Measurements from ENCODE around the gene DDOST.
"Not testable (repeated sequence)": the region's sequence is repeated elsewhere in the genome, so short reads cannot be mapped to it uniquely, and the experiment has no call there.

The DDOST gene

DNA sequence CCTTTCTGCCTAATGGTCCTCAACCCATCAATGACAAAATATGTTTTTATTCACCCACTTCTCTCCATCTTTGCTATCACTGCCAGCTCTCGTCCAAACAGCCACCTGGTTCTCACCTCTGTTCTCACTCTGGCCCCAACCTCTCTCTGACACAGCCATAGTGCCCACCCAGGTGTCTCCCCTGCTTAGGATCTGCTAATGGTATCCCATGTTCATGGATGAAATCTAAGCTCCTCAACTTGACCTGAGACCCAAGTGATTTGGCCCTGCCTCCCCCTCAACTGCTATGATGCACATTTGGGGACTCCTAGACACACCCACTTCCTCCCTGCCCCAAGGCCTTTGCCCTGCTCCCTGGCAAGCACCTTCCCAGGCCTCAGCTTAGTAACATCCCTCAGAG is 30.7 kb upstream of the DDOST start:
- no peak for DNase-seq (ENCODE audit: low read depth)

DNA sequence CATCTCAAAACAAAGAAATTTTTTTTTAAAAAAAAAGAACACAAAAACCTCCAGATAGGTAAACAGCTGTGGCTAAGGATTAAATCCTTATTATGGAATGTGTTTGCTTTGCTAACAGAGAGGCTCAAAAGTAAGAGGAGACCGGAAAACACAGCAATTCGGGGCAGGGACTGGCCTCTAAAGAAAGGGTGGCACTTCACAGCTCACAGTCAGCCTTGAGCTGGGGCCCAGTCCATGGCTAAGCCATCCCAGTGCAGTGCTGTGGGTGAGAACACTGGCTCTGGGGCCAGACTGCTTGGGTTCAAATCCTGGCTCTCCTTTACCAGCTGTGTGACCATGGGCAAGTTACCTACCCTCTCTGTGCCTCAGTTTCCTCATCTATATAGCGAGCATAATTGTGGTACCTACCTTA is 28.5 kb upstream of the DDOST start:
- no peak for DNase-seq (ENCODE audit: low read depth)

DNA sequence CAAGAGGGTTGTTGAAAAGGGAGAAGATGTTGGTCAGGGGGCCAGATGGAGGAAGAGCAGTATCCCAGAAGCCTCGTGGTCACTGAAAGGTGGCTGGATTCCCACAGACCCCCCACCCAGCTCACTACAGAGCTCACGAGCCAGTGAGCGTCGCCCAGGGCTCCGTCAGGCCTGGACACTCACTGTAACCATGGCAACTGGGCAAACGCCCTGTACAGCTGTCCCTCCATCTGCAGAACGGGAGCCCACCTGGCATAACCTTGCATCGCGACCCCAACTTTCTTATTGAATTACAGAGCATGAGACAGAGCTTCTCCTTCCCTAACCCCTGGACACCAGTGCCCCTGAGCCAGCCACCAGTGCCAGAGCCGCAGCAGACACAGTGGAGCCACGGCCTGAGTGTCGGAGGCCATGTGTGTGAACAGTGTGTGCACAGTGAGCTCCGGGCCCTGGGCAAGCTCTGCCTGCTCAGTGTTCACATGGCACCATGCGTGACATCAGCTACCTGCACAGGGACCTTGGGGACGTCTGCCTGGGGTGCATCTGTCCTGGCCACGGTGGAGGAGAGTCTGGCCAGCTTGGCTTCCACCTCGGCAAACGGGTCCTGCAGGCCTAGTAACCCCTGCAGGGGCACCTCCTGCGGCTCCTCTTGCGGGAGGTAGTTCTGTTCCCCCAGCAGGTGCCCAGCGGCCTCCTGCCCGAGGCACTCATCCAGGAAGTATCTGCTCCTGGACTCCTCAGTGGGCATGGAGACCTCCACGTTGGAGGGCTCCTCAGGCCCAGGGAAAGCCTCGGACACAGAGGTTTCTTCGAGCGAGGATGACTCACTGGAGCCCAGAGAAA is 25.9 kb upstream of the DDOST start:
- DNase-seq (ENCODE audit: low read depth), result no peak

DNA sequence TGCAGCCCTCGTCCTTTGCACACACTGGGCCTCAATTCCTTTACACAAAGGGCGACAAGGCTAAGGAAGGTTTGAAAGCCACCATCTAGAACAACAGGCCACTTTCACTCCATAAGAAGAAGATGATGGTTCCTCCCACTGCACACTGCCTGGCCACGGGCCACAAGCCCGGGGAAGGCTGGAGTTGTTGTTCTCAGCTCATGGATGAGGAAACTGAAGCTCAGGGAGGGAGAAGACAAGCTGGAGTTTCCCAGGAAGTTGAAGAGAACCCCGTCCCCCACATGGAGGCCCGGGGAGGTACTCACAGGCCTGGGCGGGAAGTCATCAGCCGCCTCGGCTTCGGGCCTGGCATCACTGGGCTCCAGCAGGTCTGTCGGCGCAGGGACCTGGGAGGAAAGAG is 24.6 kb upstream of the DDOST start:
- DNase-seq (ENCODE audit: low read depth), result no peak

DNA sequence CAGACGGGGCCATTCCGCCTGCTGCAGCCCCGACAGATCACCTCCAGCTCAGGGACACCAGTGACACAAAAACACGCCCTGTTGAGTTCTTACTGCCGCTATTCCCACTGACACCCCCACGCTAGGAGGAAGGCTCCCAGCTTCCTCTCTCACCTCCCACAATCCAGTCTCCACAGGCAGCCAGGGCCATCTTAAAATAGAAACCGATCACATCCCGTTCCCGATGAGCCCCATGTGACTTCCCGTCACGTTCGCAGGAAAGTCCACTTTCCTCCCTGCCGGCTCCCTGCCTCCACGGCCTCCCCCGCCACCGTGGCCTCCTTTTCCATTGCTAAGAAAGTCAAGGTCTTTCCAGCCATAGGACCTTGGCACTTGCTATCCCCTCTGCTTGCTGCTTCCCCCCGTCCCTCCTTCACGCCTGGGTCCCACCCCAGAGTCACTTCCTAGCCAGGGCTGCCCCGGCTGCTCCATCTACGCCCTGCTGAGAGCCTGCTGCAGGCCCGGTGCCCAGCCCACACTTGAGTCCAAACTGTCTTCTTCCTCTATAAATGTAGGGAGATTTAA is 24.0 kb upstream of the DDOST start:
- no peak for DNase-seq (ENCODE audit: low read depth)

DNA sequence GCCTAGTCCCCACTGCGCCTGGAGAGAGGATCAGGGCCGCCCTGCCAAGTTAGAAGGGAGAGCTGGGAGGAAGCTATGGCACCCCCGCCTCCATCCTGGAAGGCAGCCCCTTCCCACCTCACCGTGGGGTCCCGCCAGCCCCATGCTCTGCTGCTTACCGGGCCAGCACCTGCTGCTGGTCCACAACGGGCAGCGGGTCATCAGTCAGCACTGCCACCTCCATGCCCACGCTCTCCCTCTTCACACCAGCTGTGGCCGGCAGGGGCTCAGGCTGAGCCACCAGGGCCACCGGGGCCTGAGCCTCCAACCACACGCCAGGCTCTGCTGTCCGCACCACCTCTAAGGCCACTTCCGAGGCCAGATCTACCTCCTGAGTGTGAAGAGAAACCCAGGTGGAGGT is 23.5 kb upstream of the DDOST start:
- DNase-seq (ENCODE audit: low read depth), result no peak

DNA sequence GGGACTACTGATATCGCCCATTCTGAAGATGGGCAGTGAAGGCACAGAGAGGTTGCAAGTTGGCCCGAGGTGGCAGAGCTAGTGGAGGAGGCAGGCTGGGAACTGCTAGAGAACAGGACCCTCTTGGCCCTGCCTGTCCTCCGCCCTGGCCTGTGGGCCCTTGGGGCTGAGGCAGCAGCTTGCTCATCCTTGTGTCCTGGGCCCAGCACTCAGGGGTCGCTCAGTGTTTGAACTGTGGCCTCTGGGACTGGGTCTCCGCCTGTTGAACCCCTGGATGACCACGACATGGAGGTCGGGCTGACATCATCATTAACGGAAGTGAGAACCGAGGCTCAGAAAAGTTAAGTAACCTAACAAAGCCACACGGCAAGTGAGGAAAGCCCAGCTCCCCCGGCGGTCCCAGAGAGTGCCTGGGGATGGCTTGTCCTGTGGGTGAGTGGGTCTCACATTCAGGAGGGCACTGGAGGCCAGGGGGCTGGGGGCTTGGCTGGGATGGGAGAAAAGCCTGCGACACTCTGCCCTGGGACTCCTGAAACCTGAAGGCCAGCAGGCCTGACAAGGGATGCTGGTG is 23.0 kb upstream of the DDOST start:
- no peak for DNase-seq (ENCODE audit: low read depth)

DNA sequence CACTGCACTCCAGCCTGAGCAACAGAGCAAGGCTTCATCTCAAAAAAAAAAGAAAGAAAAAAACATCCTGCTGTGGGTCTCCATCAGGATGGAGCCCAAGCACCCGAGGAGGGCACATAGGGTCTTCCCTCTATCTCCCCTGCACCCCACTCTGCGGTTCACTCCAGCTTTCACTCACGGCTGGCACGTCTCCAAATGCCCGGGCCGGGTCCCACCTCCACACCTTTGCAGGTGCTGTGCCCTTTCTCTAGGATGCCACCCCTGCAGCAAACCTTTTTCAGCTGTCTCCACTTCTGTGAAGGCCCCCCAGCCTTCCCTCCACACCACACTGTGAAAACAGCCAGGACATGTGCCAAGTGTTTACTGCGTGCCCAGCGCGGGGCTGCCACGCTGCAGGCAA is 22.4 kb upstream of the DDOST start:
- no peak for DNase-seq (ENCODE audit: low read depth)

DNA sequence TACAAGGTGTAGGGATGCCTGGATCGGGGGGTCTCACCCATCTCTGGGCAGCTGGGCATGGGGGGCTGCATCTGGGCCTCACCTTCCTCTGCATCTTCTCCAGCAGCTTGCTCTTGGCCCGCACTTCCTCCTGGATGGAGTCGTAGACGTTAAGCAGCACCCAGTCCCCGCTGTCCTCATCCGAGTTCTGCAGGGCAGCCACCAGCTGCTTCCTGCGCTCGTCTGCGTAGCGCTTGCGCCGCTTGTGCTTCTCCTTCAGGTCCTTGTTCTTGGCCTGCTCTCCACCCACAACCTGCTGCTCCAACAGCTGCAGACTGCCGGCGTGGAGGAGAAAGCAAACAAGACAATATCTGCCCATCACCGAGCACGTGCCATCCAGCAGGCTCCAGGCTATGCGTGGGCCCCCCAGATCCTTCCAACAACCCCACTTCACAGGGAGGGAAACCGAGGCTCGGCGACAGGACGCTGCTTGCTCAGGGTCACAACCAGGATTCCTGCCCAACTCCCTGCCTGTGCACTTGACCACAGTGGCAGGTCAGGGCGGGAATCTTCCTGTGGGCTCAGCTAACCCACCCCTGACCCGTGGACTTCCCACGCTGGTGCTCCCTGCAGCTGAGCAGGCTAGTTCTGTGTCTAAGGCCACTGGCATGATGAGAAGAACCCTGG is 21.5 kb upstream of the DDOST start:
- DNase-seq (ENCODE audit: low read depth), result no peak

DNA sequence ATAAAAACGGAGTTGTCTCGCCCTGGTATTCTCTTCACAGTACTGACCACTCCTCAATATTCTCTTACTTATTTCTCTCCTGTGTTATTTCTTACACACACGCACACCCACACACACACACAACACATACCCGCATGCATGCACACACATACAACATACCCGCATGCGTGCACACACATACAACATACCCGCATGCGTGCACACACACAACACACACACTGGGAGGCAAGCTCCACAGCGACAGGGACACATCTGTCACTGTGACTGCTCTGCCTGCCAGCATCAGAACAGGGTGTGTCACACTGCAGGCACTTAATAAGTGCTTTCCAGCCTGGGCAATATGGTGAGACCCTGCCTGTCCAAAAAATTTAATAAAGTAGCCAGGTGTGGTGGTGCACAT is 20.8 kb upstream of the DDOST start:
- DNase-seq (ENCODE audit: low read depth), result no peak

DNA sequence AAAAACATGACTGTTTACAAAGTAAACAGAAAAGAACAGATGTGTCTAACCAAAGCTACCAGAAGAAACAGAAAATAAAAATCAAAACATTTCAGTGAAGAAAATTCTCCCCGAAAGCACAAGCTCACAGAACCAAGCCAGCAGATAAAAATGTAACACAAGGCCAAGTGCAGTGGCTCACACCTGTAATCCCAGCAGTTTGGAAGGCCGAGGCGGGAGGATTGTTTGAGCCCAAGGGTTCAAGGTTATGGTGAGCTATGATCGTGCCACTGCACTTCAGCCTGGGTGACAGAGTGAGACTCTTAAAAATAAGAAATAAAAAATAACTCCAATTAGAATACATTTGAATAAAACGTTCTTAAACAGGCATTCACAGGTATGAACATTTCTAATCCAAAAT is 19.1 kb upstream of the DDOST start:
- no peak for DNase-seq (ENCODE audit: low read depth)

DNA sequence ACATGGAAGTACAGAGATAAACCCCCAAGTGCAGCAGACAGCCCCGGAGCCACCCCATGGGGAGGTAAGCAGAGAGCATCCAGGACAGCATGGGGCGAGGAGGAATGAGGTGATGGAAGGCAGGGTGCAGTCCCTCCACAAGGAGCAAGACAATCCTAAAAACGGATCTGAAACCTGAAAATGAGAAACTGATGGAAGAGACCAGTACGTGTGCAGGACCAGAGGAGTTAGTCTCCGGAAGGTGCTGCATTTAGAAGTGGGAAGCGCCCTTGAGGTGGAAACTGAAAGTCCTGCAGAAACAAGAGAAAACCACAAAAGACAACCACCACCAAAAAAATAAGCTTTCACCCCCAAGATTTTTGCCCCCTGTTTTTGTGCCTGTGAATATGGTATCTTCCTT is 17.4 kb upstream of the DDOST start:
- no peak for DNase-seq (ENCODE audit: low read depth)

DNA sequence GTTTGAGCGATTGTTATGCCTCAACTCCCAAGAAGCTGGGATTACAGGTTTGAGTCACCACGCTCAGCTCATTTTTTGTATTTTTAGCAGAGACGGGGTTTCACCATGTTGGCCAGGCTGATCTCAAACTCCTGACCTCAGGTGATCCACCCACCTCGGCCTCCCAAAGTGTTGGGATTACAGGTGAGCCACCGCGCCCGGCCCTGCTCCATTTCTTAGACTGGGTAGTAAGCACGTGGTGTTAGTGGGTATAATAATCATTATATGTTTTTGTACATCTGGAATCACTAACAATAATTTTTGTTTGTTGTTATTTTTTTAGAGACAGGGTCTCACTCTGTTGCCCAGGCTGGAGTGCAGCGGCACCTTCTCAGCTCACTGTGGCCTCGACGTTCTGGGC is 12.5 kb upstream of the DDOST start:
- DNase-seq (ENCODE audit: low read depth), result not testable (repeated sequence)

DNA sequence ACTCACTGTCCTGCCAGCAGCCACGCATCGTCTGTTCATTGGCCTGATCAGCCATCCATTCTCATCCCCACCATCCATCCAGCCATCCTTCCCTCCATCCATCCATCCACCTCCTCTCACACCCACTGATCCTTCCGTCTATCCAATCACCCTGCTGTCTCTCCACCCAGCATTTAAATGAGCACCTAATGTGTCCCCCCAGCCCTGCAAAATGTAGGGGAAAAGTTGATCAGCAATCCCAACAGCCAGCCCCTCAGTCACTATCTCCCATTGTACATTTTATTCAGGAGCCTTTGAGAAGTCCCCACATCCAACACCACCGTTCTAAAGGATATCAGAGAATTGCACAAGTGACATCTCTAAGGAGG is 11.1 kb upstream of the DDOST start:
- no peak for DNase-seq (ENCODE audit: low read depth)

DNA sequence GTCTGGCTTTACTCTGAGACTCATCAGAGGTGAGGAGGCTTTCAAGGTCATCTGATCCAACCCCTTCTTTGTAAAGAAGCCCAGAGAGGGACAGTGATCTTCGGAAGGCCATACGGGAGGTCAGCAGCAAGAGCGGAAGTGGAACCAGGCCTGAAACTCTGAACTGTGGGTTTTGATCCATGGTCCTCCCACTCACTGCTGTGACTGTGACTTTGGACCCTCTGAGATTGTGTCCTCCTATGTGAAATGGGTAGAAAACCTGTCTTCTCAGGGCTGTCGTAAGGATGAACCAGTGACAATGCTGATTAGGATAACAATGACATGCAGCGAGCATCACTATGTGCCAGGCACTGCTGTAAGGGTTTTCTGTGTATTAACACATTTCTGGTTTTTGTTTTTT is 9.8 kb upstream of the DDOST start:
- DNase-seq (ENCODE audit: low read depth), result no peak

DNA sequence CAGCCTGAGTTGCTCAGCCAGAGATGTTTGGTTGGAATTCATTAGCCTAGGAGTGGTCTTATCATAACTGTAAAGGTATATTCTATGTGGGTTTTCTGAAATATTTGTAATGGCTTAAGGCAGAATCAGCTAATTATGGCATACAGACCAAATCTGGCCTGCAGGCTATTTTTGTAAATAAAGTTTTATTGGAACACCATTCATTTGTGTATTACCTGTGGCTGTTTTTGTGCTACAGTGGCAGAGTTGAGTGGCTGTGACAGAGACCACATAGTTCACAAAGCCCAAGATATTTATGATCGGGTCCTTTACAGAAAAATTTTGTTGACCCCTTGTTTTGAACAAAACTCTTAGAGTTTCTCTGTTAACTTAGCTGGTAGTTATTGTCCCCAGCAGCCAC is 7.4 kb upstream of the DDOST start:
- no peak for DNase-seq (ENCODE audit: low read depth)

DNA sequence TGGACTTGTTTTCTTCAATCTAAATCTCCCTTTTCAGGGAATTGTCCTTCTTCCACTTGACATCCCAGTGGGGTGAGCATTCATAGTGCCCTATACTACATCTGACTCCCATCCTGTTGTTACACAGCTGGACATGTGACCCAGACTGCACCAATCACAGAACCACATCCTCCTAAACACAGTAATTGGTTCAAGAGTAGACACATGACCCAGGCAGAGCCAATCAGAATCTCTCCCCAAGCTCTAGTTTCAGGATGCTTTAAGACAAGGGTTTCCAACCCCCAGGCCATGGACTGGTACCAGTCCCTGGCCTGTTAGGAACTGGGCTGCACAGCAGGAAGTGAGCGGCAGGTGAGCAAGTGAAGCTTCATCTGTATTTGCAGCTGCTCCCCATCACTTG is 5.6 kb upstream of the DDOST start:
- no peak for DNase-seq (ENCODE audit: low read depth)

DNA sequence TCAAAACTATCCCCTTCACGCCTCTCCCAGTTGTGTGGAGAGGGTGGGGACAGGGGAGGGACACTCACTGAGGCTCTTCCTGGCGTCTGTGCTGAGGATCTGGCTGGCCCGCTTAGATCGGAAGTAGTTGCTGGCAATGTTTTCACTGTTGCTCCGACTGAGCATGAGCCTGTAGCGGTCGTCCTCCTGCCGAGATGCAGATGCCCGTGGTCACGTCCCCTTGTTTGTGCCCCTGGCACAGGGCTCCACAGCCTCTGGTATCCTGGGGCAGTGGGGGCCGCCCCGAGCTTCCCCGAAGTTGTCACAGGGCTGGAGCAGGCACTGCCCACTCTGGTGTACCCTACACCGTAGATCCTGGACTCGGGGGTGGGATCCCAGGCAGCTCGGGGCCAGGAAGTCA is 5.0 kb upstream of the DDOST start:
- no peak for DNase-seq (ENCODE audit: low read depth)

DNA sequence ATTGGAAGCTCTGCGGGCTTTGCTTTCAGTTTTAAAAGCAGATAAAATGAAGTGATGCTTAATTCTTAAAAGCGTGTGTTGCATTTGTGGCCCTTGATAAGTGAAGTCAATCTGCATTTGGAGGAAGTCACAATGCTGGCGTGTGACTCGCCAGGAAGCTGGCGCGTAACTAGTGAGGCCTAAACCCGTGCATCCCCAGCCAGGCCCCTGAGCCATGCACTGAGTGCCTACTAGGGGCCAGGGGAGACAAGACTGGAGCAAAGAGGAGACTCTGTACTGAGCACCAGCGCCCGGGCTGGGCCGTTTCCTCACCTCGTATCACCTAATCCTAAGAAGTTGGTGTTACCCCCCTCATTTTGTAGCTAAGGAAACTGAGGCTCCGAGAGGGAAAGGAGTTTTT is 4.6 kb upstream of the DDOST start:
- no peak for DNase-seq (ENCODE audit: low read depth)

DNA sequence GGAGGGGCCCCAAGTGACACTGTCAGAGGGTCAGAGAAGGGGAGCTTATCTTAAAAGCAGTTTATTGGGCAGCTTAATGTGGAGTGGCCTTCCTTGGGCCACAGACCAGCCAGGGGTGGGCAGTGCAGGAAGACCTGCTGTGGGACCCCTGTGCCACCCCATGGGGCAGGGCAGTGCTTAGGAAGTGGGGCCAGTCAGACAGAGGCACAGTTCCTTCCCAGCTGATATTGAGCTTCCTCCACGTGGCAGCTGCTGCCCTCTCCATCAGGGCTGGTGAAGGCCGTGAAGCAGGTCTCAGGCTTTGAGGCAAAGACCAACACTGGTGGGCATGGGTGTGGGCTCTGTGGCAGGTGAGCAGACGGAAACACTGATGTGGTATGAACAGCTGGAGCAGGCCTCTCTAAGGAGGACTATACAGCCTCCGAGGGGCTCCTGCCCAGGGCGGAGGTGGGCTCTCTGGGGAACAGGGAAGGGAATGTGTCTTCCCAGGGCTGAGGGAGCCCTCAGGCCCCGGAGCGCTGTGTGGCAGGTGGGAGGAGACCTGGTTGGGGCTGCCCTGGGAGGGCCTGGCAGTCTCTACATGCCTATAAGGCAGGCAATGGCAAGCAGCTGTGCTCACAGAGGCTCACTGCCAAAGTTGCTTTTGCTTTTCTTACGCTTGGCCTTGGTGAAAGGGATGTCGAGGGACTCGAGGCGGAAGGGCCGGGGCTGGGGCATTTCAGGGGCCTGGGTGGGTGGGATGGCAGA is 3.0 kb upstream of the DDOST start:
- DNase-seq (ENCODE audit: low read depth), result no peak

DNA sequence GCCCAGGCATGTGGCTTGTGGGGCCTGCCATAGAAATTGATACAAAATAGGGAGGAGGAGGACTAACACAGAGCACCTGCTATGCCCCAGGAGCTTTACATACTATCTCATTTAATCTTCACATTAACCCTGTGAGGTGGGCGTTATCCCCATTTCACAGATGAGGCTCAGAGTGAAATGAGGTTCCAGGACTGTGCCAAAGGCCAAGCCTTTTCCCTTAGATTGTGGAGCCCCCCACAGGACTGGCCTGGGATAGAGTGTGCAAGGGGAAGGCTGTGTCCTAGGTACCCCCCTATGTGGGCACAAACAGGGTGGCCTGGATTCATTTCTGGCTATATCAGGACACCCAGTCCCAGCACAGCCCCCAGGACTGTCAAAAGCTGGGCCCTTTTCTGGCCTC is 2.2 kb upstream of the DDOST start:
- no peak for DNase-seq (ENCODE audit: low read depth)

DNA sequence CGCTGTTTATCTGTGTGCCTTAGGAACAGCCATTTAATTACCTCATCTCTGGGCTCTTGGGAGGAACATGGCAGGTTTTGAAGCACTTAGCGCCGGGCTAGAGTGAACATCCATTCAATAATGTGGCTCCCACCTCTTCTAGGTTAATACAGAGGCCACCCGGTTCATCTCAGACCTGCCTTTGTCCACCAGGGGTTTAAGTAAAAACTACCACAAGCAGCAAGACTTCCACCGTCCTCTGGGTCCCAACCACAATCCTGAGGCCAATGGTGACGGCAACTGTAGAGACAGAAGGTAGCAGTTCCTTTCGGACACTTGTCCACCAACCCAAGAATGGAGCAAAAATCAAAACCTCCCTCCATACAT is 924 bp upstream of the DDOST start:
- DNase-seq (ENCODE audit: low read depth), result no peak

DNA sequence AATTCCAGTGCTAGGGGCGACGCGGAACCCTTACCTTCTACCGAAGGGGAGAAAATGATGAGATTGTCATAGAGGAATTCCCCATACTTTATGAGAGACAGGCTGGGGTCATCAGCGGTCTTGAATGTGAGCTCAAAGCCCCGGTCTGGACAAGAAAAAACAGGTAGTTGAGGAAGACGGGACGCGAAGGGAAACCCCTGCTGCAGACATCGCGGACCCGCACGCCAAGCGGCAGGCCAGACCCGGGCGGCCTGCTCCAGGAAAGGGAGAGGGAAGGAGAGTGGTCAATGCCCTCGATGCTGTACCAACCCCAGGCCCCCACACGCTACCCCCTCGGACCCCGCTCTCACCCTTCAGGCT is 342 bp downstream of the DDOST start:
- no peak for DNase-seq (ENCODE audit: low read depth)
